ENCODE measurements around the gene PRRX2.
A peak's percentile ranks its signal among the peaks of the same experiment; 100 is the strongest.

Gene PRRX2

GRCh38 chr9:129677456-129677855 lies 12.0 kb downstream of the PRRX2 start:
- no peak for FAIRE-seq
- no peak for DNase-seq (ENCODE audit: low spot score)

DNA sequence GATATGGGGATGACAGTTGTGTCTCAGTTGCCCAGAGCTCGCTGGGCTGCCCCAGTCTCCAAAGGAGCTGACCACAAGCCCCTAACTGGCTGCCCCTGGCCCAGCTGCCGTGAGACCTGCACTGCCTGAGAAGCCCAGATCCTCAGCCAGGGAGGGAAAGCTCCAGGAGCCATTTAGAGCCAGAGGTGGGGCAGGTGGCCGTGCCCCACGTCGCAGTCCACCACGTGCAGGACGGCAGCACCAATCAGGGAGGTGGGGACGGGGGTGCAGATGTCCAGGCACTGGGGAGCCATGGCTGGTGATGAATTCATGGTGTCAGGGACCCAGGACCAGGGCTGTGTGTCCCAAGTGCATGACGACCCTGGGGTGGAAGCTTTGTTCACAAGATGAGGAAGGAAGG lies 13.4 kb downstream of the PRRX2 start:
- DNase-seq (ENCODE audit: low spot score) (no peak), FAIRE-seq (no peak)

DNA sequence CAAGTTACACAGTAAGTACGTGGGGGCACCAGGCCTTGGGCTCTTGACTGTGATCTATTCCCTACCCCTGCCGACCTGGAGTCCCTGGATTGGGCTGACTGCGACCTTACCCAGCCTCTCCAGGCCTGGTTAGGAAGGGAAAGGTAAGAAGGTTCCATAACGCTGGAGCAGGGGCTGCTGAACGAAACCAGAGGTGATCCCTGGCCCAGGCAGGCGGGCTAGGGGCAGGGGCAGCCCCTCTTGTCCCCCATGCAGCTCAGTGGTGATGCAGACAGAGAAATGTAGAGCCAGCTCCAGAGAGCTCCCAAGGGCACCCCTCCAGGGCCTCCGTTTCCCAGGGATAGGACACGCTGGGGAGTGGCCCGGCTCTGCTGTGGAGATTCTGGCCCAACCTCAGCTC lies 14.1 kb downstream of the PRRX2 start:
- no peak for DNase-seq (ENCODE audit: low spot score)
- no peak for FAIRE-seq

- FAIRE-seq (no peak), DNase-seq (ENCODE audit: low spot score) (no peak)
Observed at GRCh38 chr9:129681924-129682323, 16.5 kb downstream of the PRRX2 start.

- DNase-seq (ENCODE audit: low spot score): no peak
- no peak for FAIRE-seq
Observed at GRCh38 chr9:129682381-129682780, 16.9 kb downstream of the PRRX2 start.

- FAIRE-seq (peak; percentile 79), DNase-seq (ENCODE audit: low spot score) (peak; percentile 74)
Observed at GRCh38 chr9:129685220-129685932, 19.9 kb downstream of the PRRX2 start.

DNA sequence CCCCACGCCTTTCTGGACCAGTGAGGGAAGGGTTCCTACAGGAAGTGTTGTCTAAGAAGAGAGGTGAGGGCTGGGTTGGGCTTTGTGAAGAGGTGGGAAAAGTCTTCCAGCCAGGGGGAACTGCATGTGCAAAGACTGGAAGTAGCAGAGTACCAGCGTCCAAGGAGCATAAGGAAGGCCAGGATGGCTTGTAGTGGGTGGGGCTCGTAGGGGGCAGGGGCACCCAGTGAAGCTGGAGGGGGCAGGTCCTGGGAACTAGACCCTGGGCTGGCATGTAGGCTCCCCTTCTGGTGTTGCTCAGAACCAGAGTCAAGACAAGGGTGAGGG lies 20.4 kb downstream of the PRRX2 start:
- no peak for FAIRE-seq
- DNase-seq (ENCODE audit: low spot score): no peak

- FAIRE-seq (no peak), DNase-seq (ENCODE audit: low spot score) (no peak)
Observed at GRCh38 chr9:129686736-129687135, 21.3 kb downstream of the PRRX2 start.

GRCh38 chr9:129687391-129687790 lies 21.9 kb downstream of the PRRX2 start:
- DNase-seq (ENCODE audit: low spot score): peak; percentile 43
- no peak for FAIRE-seq

DNA sequence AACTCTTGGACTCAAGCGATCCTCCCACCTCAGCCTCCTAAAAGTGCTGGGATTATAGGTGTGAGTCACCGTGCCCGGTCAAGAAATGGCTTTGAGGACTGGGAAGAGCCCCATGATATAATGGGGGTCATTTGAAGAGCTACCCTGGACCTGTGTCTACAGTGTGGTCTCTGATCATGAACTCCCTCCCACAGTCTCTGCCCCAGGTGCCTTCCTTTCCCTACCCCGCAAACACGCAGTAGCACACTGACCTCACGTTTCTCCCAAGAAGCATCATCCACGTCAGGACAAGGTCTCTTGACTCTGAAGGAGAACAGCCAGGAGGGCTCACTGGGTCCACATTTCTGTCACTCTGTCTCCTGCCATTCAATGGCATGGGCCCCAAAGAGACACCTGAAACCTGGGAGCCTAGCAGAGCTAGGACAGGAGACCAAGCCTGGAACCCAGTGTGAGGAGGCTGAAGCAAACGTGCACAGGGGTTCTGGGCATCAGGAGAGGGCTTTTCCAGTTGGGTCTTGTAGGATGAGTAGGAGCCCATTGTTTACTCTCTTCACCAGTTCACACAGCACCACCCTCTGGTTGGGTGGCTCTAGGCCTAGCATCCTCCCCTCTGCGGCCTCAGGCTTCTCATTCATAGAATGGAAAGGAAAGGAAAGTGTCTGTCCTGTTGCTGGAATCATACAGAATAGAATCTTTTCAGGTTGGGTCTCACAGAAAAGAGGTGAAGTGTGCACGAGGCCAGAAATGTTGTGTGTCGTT lies 23.0 kb downstream of the PRRX2 start:
- no peak for FAIRE-seq

GRCh38 chr9:129692534-129692933 lies 27.1 kb downstream of the PRRX2 start:
- FAIRE-seq: no peak
- no peak for DNase-seq (ENCODE audit: low spot score)

More for the DNA sequence above, 23.0 kb downstream of the PRRX2 start:
- DNase-seq (ENCODE audit: low spot score): no peak

DNA sequence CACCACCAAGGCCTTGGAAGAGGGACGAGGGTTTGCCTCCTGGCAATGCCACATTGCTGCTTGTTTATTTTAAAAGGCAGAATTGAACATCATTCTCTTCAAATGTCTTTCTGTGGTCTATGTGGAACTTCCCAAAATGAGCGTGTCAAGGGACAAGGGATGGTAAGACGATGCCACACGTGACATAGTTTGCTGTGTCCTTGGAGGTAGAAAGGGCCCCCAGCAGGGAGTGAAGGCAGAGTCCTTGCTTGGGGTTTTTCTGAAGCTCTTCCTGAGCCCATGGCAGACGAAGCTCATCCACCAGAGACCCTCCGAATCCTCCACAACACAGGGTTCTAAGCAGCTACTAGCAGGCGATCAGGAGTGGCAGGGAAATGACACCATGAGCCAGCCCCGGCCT lies 28.3 kb downstream of the PRRX2 start:
- no peak for FAIRE-seq
- no peak for DNase-seq (ENCODE audit: low spot score)

DNA sequence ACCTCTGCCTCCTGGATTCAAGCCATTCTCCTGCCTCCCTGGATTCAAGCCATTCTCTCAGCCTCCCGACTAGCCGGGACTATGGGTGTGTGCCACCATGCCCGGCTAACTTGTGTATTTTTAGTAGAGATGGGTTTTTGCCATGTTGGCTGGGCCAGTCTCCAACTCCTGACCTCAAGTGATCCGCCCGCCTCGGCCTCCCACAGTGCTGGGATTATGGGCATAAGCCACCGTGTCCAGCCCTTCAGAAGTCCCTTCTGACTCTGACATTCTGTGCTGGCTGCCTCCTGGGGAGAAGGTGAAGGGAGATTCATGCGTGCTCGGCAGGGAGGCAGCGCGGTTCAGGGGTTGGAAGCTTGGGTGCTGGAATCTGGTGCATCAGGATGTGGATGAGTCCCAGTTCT lies 28.8 kb downstream of the PRRX2 start:
- FAIRE-seq: peak; percentile 30
- DNase-seq (ENCODE audit: low spot score): peak; percentile 54

- no peak for DNase-seq (ENCODE audit: low spot score)
- no peak for FAIRE-seq
Observed at GRCh38 chr9:129695870-129696269, 30.4 kb downstream of the PRRX2 start.

- no peak for DNase-seq (ENCODE audit: low spot score)
- FAIRE-seq: no peak
Observed at GRCh38 chr9:129696944-129697655, 31.7 kb downstream of the PRRX2 start.

DNA sequence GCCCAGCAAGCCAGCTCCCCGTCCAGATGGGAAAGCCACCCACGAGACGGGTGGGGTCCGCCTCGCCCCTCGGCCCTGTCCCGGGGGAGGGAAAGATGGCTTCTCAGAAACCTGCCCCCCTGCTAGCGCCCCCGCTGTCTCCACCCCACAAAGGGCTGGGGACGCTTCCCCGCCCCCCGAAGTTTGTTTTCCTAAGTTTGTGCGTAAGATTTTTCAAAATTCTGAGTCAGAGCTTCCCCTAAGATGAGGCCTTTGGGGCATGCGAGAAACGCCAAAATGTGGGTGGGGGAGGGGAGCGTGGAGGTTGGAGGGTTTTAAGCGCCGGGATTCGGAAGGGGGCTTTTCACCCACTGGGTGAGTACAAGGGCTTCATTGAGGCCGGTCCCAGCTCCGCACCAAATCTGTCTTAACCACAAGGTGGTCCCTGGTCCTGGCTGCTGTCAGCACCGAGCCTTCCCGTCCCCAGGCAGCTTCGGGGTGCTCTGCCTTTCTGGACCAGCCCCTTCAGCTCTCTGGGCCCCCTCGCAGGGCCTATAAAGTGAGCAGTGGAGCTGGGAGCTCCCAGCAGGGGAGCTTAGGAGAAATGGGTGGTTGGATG lies 32.3 kb downstream of the PRRX2 start:
- no peak for DNase-seq (ENCODE audit: low spot score)
- no peak for FAIRE-seq

DNA sequence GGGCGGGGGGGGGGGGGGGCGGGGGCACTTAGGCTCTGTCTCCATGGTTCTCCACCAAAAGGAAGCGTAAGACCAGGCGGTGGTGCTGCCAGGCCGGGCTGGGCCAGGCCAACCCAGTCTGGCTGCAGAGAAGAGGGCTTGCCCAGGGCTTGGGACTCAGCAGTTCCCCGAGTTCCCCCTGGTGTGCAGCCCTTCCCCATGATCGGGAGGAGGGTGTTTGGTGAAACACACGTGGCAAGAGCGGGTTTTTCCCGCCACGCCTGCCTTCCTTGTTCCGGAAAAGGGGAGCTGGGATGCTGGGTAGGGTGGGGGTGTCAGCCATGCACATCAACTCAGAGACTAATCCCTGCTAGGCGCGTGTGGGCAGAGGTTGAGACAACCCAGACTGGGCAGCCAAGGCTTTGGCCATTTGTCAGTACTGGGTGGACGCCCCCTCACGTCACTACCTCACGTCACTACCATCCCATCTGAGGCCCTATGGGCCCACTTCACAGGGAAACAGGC lies 32.9 kb downstream of the PRRX2 start:
- FAIRE-seq (no peak), DNase-seq (ENCODE audit: low spot score) (no peak)

DNA sequence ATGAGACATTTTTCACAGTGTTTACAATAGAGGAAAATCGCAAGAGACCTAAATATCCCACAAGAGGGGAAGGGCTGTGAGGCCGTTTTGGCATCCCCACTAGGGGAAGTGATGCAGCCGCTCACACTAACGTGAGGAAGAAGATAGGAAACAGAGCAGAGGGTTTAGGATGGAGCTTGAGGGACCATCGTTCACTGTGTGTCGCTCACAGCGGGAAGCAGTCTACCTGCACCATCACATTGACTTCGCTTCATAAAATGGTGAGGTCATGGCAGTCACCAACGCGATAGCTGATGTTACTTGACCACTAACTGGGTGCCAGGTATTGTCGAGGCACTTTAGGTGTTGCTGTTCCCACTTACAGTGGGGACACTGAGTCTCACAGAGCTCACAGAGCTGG lies 35.6 kb downstream of the PRRX2 start:
- DNase-seq (ENCODE audit: low spot score) (no peak), FAIRE-seq (no peak)

- DNase-seq (ENCODE audit: low spot score): no peak
- FAIRE-seq: no peak
Observed at GRCh38 chr9:129701549-129701948, 36.1 kb downstream of the PRRX2 start.

DNA sequence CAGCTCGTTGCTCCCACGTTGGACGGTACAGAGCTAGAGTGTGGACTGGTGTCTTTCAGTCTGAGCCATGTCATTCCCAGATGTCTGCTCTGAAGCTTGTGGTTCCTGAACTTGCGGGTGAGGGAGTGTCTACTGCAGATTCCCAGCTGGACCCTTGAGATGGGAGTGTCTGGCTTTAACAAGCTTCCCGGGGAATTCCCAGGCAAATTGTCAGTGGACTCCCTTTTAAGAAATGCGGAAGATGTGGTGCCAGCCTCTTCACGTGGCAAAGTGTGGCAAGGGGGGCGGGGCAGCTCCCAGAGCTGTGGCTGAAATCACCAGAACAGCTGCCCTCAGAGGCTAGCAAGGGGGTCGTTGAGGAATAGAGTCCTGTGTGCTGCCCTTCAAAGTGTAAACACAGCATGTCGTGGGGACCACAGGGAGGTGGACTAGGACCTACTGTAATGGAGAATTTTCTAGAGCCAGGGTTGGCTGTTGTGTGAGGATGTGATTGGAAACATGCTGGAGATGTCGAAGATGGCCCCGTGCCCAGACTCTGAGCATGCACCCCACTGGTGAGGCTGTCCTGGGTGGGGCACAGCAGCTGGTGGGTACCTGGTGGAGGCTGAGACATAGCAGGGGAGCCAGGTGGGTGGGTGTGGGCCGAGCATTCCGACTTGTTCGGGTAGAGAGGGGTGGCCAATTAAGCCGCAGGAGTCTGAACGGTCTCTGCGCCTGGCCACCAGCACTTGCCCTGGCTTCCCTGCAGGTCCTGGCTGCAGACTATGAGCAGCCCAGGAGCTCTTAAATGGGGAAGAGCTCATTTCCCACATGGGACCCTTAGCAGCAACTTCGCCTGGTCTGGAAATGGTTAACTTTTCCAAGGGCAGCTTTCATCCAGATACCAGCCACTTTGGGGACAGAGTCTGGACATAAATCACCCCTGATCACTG lies 37.4 kb downstream of the PRRX2 start:
- DNase-seq (ENCODE audit: low spot score): peak; percentile 78
- peak; percentile 25 for FAIRE-seq

Measured in RCC 7860 (cell line).